ENCODE data around the gene BCL2L13.
"Not testable (repeated sequence)": the region's sequence is repeated elsewhere in the genome, so short reads cannot be mapped to it uniquely, and the experiment has no call there.

DNA sequence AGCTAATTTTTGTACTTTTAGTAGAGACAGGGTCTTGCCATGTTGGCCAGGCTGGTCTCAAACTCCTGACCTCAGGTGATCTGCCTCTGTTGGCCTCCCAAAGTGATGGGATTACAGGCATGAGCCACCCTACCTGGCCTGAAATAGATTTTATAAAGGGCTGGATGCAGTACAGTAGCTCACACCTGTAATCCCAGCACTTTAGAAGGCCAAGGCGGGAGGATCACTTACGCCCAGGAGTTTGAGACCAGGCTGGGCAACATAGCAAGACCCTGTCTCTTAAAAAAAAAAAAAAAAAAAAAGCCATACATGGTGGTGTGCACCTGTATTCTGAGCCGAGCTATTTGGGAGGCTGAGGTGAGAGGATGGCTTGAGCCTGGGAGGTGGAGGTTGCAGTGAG, 59.7 kb downstream of the BCL2L13 start:
- TF ChIP-seq, protein P1, sequence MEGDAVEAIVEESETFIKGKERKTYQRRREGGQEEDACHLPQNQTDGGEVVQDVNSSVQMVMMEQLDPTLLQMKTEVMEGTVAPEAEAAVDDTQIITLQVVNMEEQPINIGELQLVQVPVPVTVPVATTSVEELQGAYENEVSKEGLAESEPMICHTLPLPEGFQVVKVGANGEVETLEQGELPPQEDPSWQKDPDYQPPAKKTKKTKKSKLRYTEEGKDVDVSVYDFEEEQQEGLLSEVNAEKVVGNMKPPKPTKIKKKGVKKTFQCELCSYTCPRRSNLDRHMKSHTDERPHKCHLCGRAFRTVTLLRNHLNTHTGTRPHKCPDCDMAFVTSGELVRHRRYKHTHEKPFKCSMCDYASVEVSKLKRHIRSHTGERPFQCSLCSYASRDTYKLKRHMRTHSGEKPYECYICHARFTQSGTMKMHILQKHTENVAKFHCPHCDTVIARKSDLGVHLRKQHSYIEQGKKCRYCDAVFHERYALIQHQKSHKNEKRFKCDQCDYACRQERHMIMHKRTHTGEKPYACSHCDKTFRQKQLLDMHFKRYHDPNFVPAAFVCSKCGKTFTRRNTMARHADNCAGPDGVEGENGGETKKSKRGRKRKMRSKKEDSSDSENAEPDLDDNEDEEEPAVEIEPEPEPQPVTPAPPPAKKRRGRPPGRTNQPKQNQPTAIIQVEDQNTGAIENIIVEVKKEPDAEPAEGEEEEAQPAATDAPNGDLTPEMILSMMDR (IDR thresholded peaks at IDR 0.05) = not testable (repeated sequence)
- TF ChIP-seq POLR2AphosphoS5, POLR2A (IDR thresholded peaks at IDR 0.05): not testable (repeated sequence)
